Thyroid gland (tissue), 4 donors: Measurements from ENCODE around the gene CSNK1D.

Experiments used
- POLR2A ChIP-seq, 2 donors: fragments of 450-650 bp; IDR thresholded peaks; one replicate each; pipeline ENCODE4 v1.6.1; 2017; ENCODE audit warnings: antibody characterized with exemption in 2 of 2, mild to moderate bottlenecking in 2 of 2, moderate library complexity in 1 of 2
- TF ChIP-seq, protein P1 (sequence below), 6 experiments: fragments of 200-600 bp in 3 of 6; fragments of 450-650 bp in 3 of 6; sonication (generic) in 3 of 6; IDR thresholded peaks; one replicate each; pipeline ENCODE4 v1.5.1; 2016 to 2019; ENCODE audit warnings: antibody characterized with exemption in 6 of 6, mild to moderate bottlenecking in 2 of 6, inconsistent platforms in 1 of 6, moderate library complexity in 1 of 6

DNA sequence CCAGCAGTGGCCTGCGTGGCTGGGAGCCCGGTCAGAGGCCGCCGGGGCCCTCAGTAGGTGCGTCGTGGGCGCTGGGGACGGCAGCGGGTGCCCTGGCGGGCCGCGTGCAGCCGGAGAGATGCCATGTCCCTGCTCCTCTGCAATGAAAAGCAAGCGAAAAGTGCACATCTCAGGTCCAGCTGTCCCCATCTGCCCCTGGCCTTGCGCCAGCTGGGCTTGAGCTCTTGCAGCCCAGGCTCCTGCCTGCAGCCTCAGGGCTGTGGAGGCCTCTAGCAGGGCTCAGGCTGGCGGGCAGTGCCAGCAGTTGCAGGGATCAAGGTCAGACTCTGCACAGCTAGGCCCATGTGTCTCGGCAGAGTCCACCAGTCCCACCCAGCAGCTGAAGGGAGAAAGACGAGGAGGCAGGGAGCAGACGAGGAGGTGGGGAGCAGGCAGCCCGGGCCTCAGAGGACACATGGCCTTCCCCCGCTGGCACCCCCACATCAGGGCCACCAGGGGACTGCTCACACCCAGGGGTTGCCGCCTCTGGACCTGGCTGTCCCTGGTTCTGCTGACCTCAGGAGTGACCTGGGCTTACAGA lies 33.5 kb downstream of the CSNK1D start:
- TF ChIP-seq, protein P1, sequence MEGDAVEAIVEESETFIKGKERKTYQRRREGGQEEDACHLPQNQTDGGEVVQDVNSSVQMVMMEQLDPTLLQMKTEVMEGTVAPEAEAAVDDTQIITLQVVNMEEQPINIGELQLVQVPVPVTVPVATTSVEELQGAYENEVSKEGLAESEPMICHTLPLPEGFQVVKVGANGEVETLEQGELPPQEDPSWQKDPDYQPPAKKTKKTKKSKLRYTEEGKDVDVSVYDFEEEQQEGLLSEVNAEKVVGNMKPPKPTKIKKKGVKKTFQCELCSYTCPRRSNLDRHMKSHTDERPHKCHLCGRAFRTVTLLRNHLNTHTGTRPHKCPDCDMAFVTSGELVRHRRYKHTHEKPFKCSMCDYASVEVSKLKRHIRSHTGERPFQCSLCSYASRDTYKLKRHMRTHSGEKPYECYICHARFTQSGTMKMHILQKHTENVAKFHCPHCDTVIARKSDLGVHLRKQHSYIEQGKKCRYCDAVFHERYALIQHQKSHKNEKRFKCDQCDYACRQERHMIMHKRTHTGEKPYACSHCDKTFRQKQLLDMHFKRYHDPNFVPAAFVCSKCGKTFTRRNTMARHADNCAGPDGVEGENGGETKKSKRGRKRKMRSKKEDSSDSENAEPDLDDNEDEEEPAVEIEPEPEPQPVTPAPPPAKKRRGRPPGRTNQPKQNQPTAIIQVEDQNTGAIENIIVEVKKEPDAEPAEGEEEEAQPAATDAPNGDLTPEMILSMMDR (IDR thresholded peaks at IDR 0.05): no peak
- TF ChIP-seq POLR2A (IDR thresholded peaks at IDR 0.05): no peak
